Measurements from ENCODE around the gene SYCE1L. TPM values are rescaled to one million over a fixed set of nuclear protein-coding genes. Genes with fewer than 3 reads are reported as not detected.
"Not testable (repeated sequence)": the region's sequence is repeated elsewhere in the genome, so short reads cannot be mapped to it uniquely, and the experiment has no call there.

SYCE1L gene
- total RNA-seq, 4 donors from 2014 or later: 0.57 to 4.3 TPM; not detected in 2

- WGBS: 86% methylated on average over 3 of the region's 3 CpGs
- Histone ChIP-seq H3K27me3 (peaks cover 0 to 23% (median 0%) of the 10 kb centered on the region in 4 donors), H3K4me1 (peaks cover 0 to 4% (median 3%) of the 10 kb centered on the region in 4 donors), H3K27ac (replicated peaks in 1 of 4) (no peak overlapping the region), H3K36me3 (no peaks in the 10 kb centered on the region), H3K9me3 (no peaks in the 10 kb centered on the region), H3K4me3 (no peak overlapping the region)
- DNase-seq (ENCODE audit: extremely low spot score): no peak
- intact Hi-C loops (cut with DNase I): loop anchor here (10.0 kb wide), 1 partner anchor 434 kb away; no protein-coding TSS in a partner anchor
- TF ChIP-seq POLR2AphosphoS5 (IDR thresholded peaks at IDR 0.05) (no peak), POLR2A (IDR thresholded peaks at IDR 0.05; ENCODE audit: low read depth) (no peak), EP300 (IDR thresholded peaks at IDR 0.05) (no peak), CTCF (IDR thresholded peaks at IDR 0.05) (no peak)
Measured at GRCh38 chr16:77231047-77231446, 31.8 kb downstream of the SYCE1L start.

GRCh38 chr16:77233799-77234519 is 34.8 kb downstream of the SYCE1L start:
- TF ChIP-seq POLR2A (IDR thresholded peaks at IDR 0.05; ENCODE audit: low read depth): no peak
- TF ChIP-seq EP300 (IDR thresholded peaks at IDR 0.05): no peak
- no peak for TF ChIP-seq POLR2AphosphoS5 (IDR thresholded peaks at IDR 0.05)
- TF ChIP-seq CTCF (IDR thresholded peaks at IDR 0.05): no peak
- Histone ChIP-seq H3K4me3 (no peak overlapping the region), H3K27me3 (peaks cover 0 to 19% (median 0%) of the 10 kb centered on the region in 4 donors), H3K27ac (replicated peaks in 1 of 4) (no peak overlapping the region), H3K36me3 (no peaks in the 10 kb centered on the region), H3K9me3 (no peaks in the 10 kb centered on the region), H3K4me1 (peaks cover 0 to 8% (median 7%) of the 10 kb centered on the region in 4 donors)
- no peak for DNase-seq (ENCODE audit: extremely low spot score)
- WGBS: 72% methylated on average over 9 of the region's 9 CpGs
- intact Hi-C loops (cut with DNase I): loop anchor here (10.0 kb wide), 1 partner anchor 431 kb away; no protein-coding TSS in a partner anchor

- no peak for DNase-seq (ENCODE audit: extremely low spot score)
Measured at GRCh38 chr16:77234611-77235010, 35.4 kb downstream of the SYCE1L start.

GRCh38 chr16:77236063-77236511 is 36.9 kb downstream of the SYCE1L start:
- Histone ChIP-seq H3K36me3 (no peaks in the 10 kb centered on the region), H3K9me3 (no peaks in the 10 kb centered on the region), H3K4me3 (peak overlapping the region in 1 of 4 donors; percentile 41), H3K27me3 (peaks cover 0 to 19% (median 0%) of the 10 kb centered on the region in 4 donors), H3K27ac (replicated peaks in 1 of 4) (no peak overlapping the region), H3K4me1 (peaks cover 0 to 8% (median 7%) of the 10 kb centered on the region in 4 donors)
- intact Hi-C loops (cut with DNase I): loop anchor here (2.0 to 10.0 kb wide), 2 partner anchors 347 to 429 kb away; no protein-coding TSS in a partner anchor
- DNase-seq (ENCODE audit: extremely low spot score): no peak
- 0% methylated on average over 6 of the region's 21 CpGs for WGBS
- peak; percentile 97 to 98 (median 97) for TF ChIP-seq CTCF (IDR thresholded peaks at IDR 0.05)
- no peak for TF ChIP-seq POLR2A (IDR thresholded peaks at IDR 0.05; ENCODE audit: low read depth)
- peak in 1 of 2 donors; percentile 60 for TF ChIP-seq POLR2AphosphoS5 (IDR thresholded peaks at IDR 0.05)
- TF ChIP-seq EP300 (IDR thresholded peaks at IDR 0.05): no peak

More at GRCh38 chr16:77234611-77235010, 35.4 kb downstream of the SYCE1L start:
- Histone ChIP-seq H3K9me3 (no peaks in the 10 kb centered on the region), H3K27me3 (peaks cover 0 to 19% (median 0%) of the 10 kb centered on the region in 4 donors), H3K36me3 (no peaks in the 10 kb centered on the region), H3K4me1 (peaks cover 0 to 8% (median 7%) of the 10 kb centered on the region in 4 donors), H3K4me3 (no peak overlapping the region), H3K27ac (replicated peaks in 1 of 4) (no peak overlapping the region)
- WGBS: 39% methylated on average over 11 of the region's 11 CpGs
- no peak for TF ChIP-seq EP300 (IDR thresholded peaks at IDR 0.05)
- no peak for TF ChIP-seq POLR2AphosphoS5 (IDR thresholded peaks at IDR 0.05)
- no peak for TF ChIP-seq POLR2A (IDR thresholded peaks at IDR 0.05; ENCODE audit: low read depth)
- intact Hi-C loops (cut with DNase I): loop anchor here (10.0 kb wide), 1 partner anchor 430 kb away; no protein-coding TSS in a partner anchor

- DNase-seq (ENCODE audit: extremely low spot score): no peak
- Histone ChIP-seq H3K9me3 (no peaks in the 10 kb centered on the region), H3K4me3 (no peak overlapping the region), H3K27ac (replicated peaks in 1 of 4) (no peak overlapping the region), H3K4me1 (peaks cover 0 to 8% (median 7%) of the 10 kb centered on the region in 4 donors), H3K27me3 (peaks cover 0 to 12% (median 0%) of the 10 kb centered on the region in 4 donors), H3K36me3 (no peaks in the 10 kb centered on the region)
- WGBS: 65% methylated on average over 5 of the region's 5 CpGs
- TF ChIP-seq POLR2A (IDR thresholded peaks at IDR 0.05; ENCODE audit: low read depth): no peak
- no peak for TF ChIP-seq CTCF (IDR thresholded peaks at IDR 0.05)
- no peak for TF ChIP-seq POLR2AphosphoS5 (IDR thresholded peaks at IDR 0.05)
- no peak for TF ChIP-seq EP300 (IDR thresholded peaks at IDR 0.05)
- intact Hi-C loops (cut with DNase I): loop anchor here (10.0 kb wide), 1 partner anchor 426 kb away; no protein-coding TSS in a partner anchor
Measured at GRCh38 chr16:77238593-77238992, 39.4 kb downstream of the SYCE1L start.

GRCh38 chr16:77242471-77242870 is 43.3 kb downstream of the SYCE1L start:
- H3K27me3 ChIP-seq; intact Hi-C loops (cut with DNase I); DNase-seq (ENCODE audit: extremely low spot score); H3K4me3 ChIP-seq; H3K36me3 ChIP-seq; H3K9me3 ChIP-seq; H3K4me1 ChIP-seq; H3K27ac ChIP-seq (replicated peaks in 1 of 4): not testable (repeated sequence)
- 94% methylated on average over 5 of the region's 5 CpGs for WGBS
